SK-N-MC (cell line): ENCODE data around the gene XXYLT1.

ENCODE experiments used
- DNase-seq: peaks from one replicate; pipeline ENCODE4 v3.0.0-alpha.2; 2011; ENCODE audit warnings: low read depth, low spot score
- H3K27ac ChIP-seq: fragments of 200-600 bp; sonication (generic); 2 replicates; pipeline ENCODE4 v1.5.1; 2016; ENCODE audit warnings: mixed run types
- H3K36me3 ChIP-seq: fragments of 200-600 bp; sonication (generic); 2 replicates; pipeline ENCODE4 v1.6.1; 2017; ENCODE audit warnings: antibody characterized with exemption, low read length, mixed read lengths; ENCODE audit not compliant: insufficient read depth
- H3K4me3 ChIP-seq: fragments of 200-600 bp; sonication (generic); 2 replicates; pipeline ENCODE4 v1.5.1; 2016
- H3K9ac ChIP-seq: fragments of 200-600 bp; sonication (generic); 2 replicates; pipeline ENCODE4 v1.8.0; 2017; ENCODE audit warnings: mixed run types, mixed read lengths; ENCODE audit not compliant: insufficient read length
- H3K9me3 ChIP-seq: fragments of 200-600 bp; sonication (generic); 2 replicates; pipeline ENCODE4 v1.6.1; 2017; ENCODE audit warnings: low read depth, mild to moderate bottlenecking, antibody characterized with exemption, low read length, moderate library complexity, mixed read lengths
- EZH2 ChIP-seq: fragments of 200-600 bp; sonication (generic); IDR thresholded peaks from one replicate; pipeline ENCODE4 v1.6.1; 2017; ENCODE audit warnings: antibody characterized with exemption
- FOXP2 ChIP-seq: optimal IDR thresholded peaks from 2 replicates; pipeline ENCODE3; 2011; ENCODE audit warnings: mild to moderate bottlenecking, moderate library complexity; ENCODE audit not compliant: insufficient read depth; ENCODE audit errors: extremely low read length, control extremely low read depth
- POLR2AphosphoS5 ChIP-seq: IDR thresholded peaks from 2 replicates; pipeline ENCODE4 v1.6.1; 2012; ENCODE audit warnings: mild to moderate bottlenecking, low read depth, low read length, borderline replicate concordance

The XXYLT1 gene

DNA sequence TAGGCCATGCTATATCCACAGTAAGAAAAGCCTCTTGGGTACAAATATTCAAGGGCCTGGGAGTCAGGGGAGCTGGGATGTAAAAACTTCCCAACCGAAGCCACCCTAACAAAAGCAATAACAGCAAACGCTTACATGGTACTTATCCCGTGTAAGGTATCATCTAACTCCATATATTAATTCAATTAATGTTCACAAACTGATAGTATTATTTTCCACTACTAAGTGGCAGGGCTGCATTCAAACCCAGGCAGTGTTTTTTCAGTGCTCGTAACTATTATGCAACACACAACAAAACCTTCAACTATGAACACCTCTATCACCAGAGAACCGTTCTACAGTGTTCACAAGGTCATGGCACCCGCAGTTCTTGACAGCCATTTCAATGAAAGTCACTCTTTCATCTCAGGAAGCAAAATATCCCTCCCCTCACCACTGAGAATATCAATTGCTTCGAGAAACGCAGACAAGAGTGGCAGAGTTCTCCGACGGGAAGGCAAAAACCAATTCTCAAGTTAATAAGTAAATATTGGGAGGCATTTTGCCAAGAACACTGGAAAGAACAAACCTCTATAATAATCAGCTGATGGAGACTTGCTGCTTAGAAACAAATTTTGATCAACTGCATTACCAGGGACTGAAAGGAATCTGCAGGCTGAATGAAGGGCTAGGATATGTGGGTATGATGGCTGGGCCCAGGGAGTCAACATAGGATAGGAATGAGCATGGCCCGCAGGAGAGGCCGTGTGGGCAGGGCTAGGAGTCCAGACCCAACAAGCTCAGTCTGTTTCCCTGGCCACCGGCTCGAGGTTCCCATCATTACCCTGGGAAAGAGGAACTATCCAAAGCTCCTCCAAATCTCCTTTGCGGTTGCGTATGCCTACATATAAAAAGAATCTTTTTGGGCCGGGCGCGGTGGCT, 72.3 kb downstream of the XXYLT1 start:
- Histone ChIP-seq H3K4me3 (no peak overlapping the region), H3K36me3 (no peaks in the 10 kb centered on the region), H3K9me3 (no peaks in the 10 kb centered on the region), H3K9ac (no peak overlapping the region), H3K27ac (no peak overlapping the region)
- TF ChIP-seq EZH2 (no peak), POLR2AphosphoS5 (no peak), FOXP2 (no peak)
- no peak for DNase-seq

- no peak overlapping the region for H3K9ac ChIP-seq
- no peak overlapping the region for H3K4me3 ChIP-seq
- H3K36me3 ChIP-seq, result no peaks in the 10 kb centered on the region
- no peak for DNase-seq
- no peak overlapping the region for H3K27ac ChIP-seq
- no peaks in the 10 kb centered on the region for H3K9me3 ChIP-seq
- TF ChIP-seq POLR2AphosphoS5 (no peak), EZH2 (no peak), FOXP2 (no peak)
These were observed 73.1 kb downstream of the XXYLT1 start for GRCh38 chr3:195197765-195198425.

DNA sequence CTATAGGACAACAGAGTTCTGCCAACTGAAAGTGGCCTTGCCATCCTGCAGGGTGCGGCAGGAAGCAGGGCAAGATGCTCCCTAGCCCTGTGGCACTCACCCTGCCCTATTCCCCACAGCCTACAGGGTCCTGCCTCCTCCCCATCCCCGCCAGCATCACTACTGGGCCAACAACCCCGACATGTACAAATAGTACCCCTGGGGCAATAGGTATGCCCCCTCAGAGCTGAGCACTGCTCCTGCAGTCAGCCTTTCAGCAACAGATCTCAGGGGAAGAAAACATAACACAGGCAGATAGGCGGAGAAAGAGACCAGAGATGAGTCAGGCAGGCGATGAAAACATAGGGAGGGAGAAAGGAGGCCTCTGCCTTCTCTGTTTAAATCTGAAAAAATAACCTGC, 74.7 kb downstream of the XXYLT1 start:
- DNase-seq, result no peak
- no peak overlapping the region for H3K4me3 ChIP-seq
- H3K9ac ChIP-seq, result no peak overlapping the region
- no peak for TF ChIP-seq POLR2AphosphoS5
- H3K27ac ChIP-seq, result peak overlapping the region; percentile 33; the same call in 1 of the 2 replicates
- peaks cover 13% of the 10 kb centered on the region; the same call in 1 of the 2 replicates for H3K9me3 ChIP-seq
- H3K36me3 ChIP-seq, result peaks cover 4% of the 10 kb centered on the region; the same call in 1 of the 2 replicates

GRCh38 chr3:195195321-195196209, 75.4 kb downstream of the XXYLT1 start:
- peak overlapping the region; percentile 91 for H3K27ac ChIP-seq

DNA sequence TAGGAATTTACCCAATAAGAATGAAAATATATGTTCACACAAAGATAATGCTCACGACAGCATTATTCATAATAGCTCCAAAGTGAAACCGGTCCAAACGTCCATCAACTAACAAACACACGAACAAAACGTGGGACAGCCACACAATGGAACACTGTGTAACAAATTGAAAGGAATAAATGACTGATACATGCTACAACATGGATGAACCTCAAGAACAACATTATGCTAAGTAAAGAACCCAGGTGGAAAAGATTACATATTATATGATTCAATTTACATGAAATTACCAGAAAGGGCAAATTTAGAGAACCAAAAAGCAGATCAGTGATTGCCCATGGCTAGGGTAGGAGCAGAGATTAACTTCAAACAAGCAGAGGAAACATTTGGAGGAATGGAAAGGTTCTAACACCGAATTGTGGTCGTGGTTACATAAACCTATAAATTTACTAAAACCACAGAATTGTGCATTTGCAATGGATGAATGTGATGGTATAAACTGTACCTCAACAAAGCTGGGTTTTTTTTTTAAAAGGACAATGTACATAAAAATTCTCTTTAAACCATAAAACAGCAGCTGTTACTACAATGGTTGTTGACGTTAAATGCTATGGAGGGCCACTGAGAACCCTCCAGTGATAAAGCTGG, 76.3 kb downstream of the XXYLT1 start:
- peak overlapping the region; percentile 71 for H3K4me3 ChIP-seq
- peak overlapping the region; percentile 91 for H3K27ac ChIP-seq
- peak; percentile 51 for DNase-seq
- H3K36me3 ChIP-seq, result peaks cover 4% of the 10 kb centered on the region; the same call in 1 of the 2 replicates
- TF ChIP-seq EZH2 (no peak), FOXP2 (no peak), POLR2AphosphoS5 (no peak)
- H3K9ac ChIP-seq, result peak overlapping the region; percentile 58
- H3K9me3 ChIP-seq, result peaks cover 14% of the 10 kb centered on the region; the same call in 1 of the 2 replicates

More at GRCh38 chr3:195195321-195196209, 75.4 kb downstream of the XXYLT1 start:
- TF ChIP-seq POLR2AphosphoS5 (no peak), FOXP2 (no peak), EZH2 (no peak)
- no peak for DNase-seq
- Histone ChIP-seq H3K4me3 (peak overlapping the region; percentile 71), H3K36me3 (peaks cover 4% of the 10 kb centered on the region; the same call in 1 of the 2 replicates), H3K9me3 (peaks cover 14% of the 10 kb centered on the region; the same call in 1 of the 2 replicates), H3K9ac (peak overlapping the region; percentile 58)

- H3K4me3 ChIP-seq, result no peak overlapping the region
- TF ChIP-seq FOXP2, result no peak
- TF ChIP-seq POLR2AphosphoS5, result no peak
- no peak for TF ChIP-seq EZH2
- no peak overlapping the region for H3K27ac ChIP-seq
- H3K9ac ChIP-seq, result no peak overlapping the region
- H3K9me3 ChIP-seq, result peaks cover 14% of the 10 kb centered on the region; the same call in 1 of the 2 replicates
- peaks cover 4% of the 10 kb centered on the region; the same call in 1 of the 2 replicates for H3K36me3 ChIP-seq
- no peak for DNase-seq
These were observed 79.4 kb downstream of the XXYLT1 start for GRCh38 chr3:195191580-195191979.

GRCh38 chr3:195189821-195190220, 81.1 kb downstream of the XXYLT1 start:
- H3K9ac ChIP-seq, result no peak overlapping the region
- TF ChIP-seq POLR2AphosphoS5 (no peak), FOXP2 (no peak), EZH2 (no peak)
- H3K9me3 ChIP-seq, result peaks cover 14% of the 10 kb centered on the region; the same call in 1 of the 2 replicates
- H3K36me3 ChIP-seq, result peaks cover 4% of the 10 kb centered on the region; the same call in 1 of the 2 replicates
- H3K27ac ChIP-seq, result no peak overlapping the region
- DNase-seq, result no peak
- H3K4me3 ChIP-seq, result no peak overlapping the region
